Activated CD8-positive, alpha-beta T cell treated with anti-CD3 and anti-CD28 coated beads for 36 hours (primary cell): ENCODE results near the gene RETREG2. TPM values are rescaled to one million over a fixed set of nuclear protein-coding genes. Genes with fewer than 3 reads are reported as not detected.

ENCODE experiments used
- ATAC-seq: fragments of 200-7000 bp; cut with Tn5 transposase; one replicate; pipeline ENCODE4 v1.10.0; 2021; ENCODE audit warnings: mild to moderate bottlenecking, moderate library complexity
- CTCF ChIA-PET: fragments of 350-600 bp; sonication (Branson Sonifier 250); formaldehyde crosslinking; loops from one replicate; lab custom pipeline; 2021; ENCODE audit warnings: antibody characterized with exemption; lab: Charles Lee
- POLR2A ChIA-PET: fragments of 350-600 bp; sonication (Branson Sonifier 250); formaldehyde crosslinking; loops from one replicate; lab custom pipeline; 2021; ENCODE audit warnings: antibody characterized with exemption; lab: Charles Lee
- DNase-seq: peaks from one replicate; pipeline ENCODE4 v3.0.0-alpha.2; 2020
- H3K27ac Mint-ChIP-seq: one replicate; pipeline ENCODE4 v1.8.0; 2021; ENCODE audit warnings: mild to moderate bottlenecking, mixed read lengths
- H3K27me3 Mint-ChIP-seq: one replicate; pipeline ENCODE4 v1.8.0; 2021; ENCODE audit warnings: mixed read lengths
- H3K36me3 Mint-ChIP-seq: one replicate; pipeline ENCODE4 v1.8.0; 2021; ENCODE audit warnings: low read depth, mixed read lengths
- H3K4me1 Mint-ChIP-seq: one replicate; pipeline ENCODE4 v1.8.0; 2021; ENCODE audit warnings: low read depth, mixed read lengths
- H3K4me3 Mint-ChIP-seq: one replicate; pipeline ENCODE4 v1.8.0; 2021; ENCODE audit warnings: mild to moderate bottlenecking, moderate library complexity, mixed read lengths
- H3K9me3 Mint-ChIP-seq: one replicate; pipeline ENCODE4 v1.8.0; 2021; ENCODE audit warnings: mixed read lengths
- CTCF ChIP-seq: fragments of 200-600 bp; IDR thresholded peaks from one replicate; pipeline ENCODE4 v1.8.0; 2022; ENCODE audit warnings: antibody characterized with exemption, mild to moderate bottlenecking
- intact Hi-C: fragments of 100-400 bp; cut with micrococcal nuclease; formaldehyde crosslinking; loops from one replicate; pipeline ENCODE4 v1.10.0; 2022
- total RNA-seq, 2 experiments: library from RNA; stranded (reverse); gene quantifications; one replicate each; pipeline ENCODE4 v1.2.3, GENCODE V29; 2021

RETREG2 gene
- 10 to 100 TPM; 63.8 to 67.8 TPM for total RNA-seq

GRCh38 chr2:219177552-219178376 lies at the start of gene RETREG2:
Gene RETREG2 (plus strand): TSS chr2:219178275. CDS start chr2:219178353, 78 bp downstream.
- peak within 1 kb of the TSS; percentile 97 for H3K27ac Mint-ChIP-seq
- no peaks in the 10 kb centered on the region for H3K9me3 Mint-ChIP-seq
- peaks cover 36% of the 10 kb centered on the region for H3K36me3 Mint-ChIP-seq
- POLR2A ChIA-PET, result interaction anchor here (0.6 to 3.2 kb wide), 6 partner anchors 23 to 76 kb away, joined by 3 to 27 read pairs (median 8); partner anchors contain the start of genes ANKZF1, ATG9A, TUBA4A and TUBA4B
- CTCF ChIA-PET, result interaction anchor here (1.5 to 9.4 kb wide), 4 partner anchors 19 to 72 kb away, joined by 5 to 98 read pairs (median 6); partner anchors contain the start of genes ANKZF1, ATG9A, NHEJ1 and ZFAND2B
- peak within 1 kb of the TSS; percentile 97 for H3K4me3 Mint-ChIP-seq
- H3K27me3 Mint-ChIP-seq, result no peaks in the 10 kb centered on the region
- peaks cover 57% of the 10 kb centered on the region for H3K4me1 Mint-ChIP-seq
- ATAC-seq (peak; percentile 46), DNase-seq (peak; percentile 82)
- intact Hi-C loops, result loop anchor here (2.0 kb wide), 1 partner anchor 17 kb away; the partner anchor contains the start of gene NHEJ1
- peak; percentile 40 for TF ChIP-seq CTCF

GRCh38 chr2:219128396-219128795 lies 49.7 kb upstream of the RETREG2 start:
- ChIA-PET POLR2A (interaction anchor here (1.3 kb wide), 2 partner anchors 30 to 70 kb away, joined by 3 read pairs; no protein-coding TSS in a partner anchor), CTCF (interaction anchor here (0.8 to 6.8 kb wide), 6 partner anchors 9 to 172 kb away, joined by 3 to 55 read pairs (median 5); no protein-coding TSS in a partner anchor)
- no peak for TF ChIP-seq CTCF
- Mint-ChIP-seq H3K9me3 (no peaks in the 10 kb centered on the region), H3K36me3 (peaks cover 2% of the 10 kb centered on the region), H3K4me3 (no peak overlapping the region), H3K4me1 (peaks cover 23% of the 10 kb centered on the region), H3K27me3 (no peaks in the 10 kb centered on the region), H3K27ac (no peak overlapping the region)
- DNase-seq (no peak), ATAC-seq (no peak)
- intact Hi-C loops, result no loop called here

- no peak overlapping the region for H3K27ac Mint-ChIP-seq
- peaks cover 22% of the 10 kb centered on the region for H3K4me1 Mint-ChIP-seq
- ATAC-seq, result no peak
- H3K27me3 Mint-ChIP-seq, result no peaks in the 10 kb centered on the region
- ChIA-PET CTCF (interaction anchor here (1.7 to 6.8 kb wide), 3 partner anchors 10 to 72 kb away, joined by 7 to 55 read pairs (median 9); no protein-coding TSS in a partner anchor), POLR2A (interaction anchor here (1.3 kb wide), 2 partner anchors 29 to 71 kb away, joined by 3 read pairs; no protein-coding TSS in a partner anchor)
- no peaks in the 10 kb centered on the region for H3K36me3 Mint-ChIP-seq
- intact Hi-C loops, result no loop called here
- TF ChIP-seq CTCF, result no peak
- H3K4me3 Mint-ChIP-seq, result no peak overlapping the region
- no peak for DNase-seq
- no peaks in the 10 kb centered on the region for H3K9me3 Mint-ChIP-seq
Observed at GRCh38 chr2:219129589-219129988, 48.5 kb upstream of the RETREG2 start.

GRCh38 chr2:219131327-219131726 lies 46.7 kb upstream of the RETREG2 start:
- ChIA-PET CTCF (interaction anchor here (1.3 to 6.8 kb wide), 6 partner anchors 12 to 101 kb away, joined by 3 to 55 read pairs (median 11); no protein-coding TSS in a partner anchor), POLR2A (no interaction called here)
- no peaks in the 10 kb centered on the region for H3K36me3 Mint-ChIP-seq
- DNase-seq (no peak), ATAC-seq (no peak)
- no peak overlapping the region for H3K4me3 Mint-ChIP-seq
- H3K27me3 Mint-ChIP-seq, result no peaks in the 10 kb centered on the region
- H3K9me3 Mint-ChIP-seq, result no peaks in the 10 kb centered on the region
- no peak overlapping the region for H3K27ac Mint-ChIP-seq
- H3K4me1 Mint-ChIP-seq, result peaks cover 10% of the 10 kb centered on the region
- intact Hi-C loops, result no loop called here
- no peak for TF ChIP-seq CTCF
